HG03095 (cell line): Measurements from ENCODE around the gene PPM1M.

Experiments
- ATAC-seq: cut with Tn5 transposase; IDR thresholded peaks from one replicate; pipeline ENCODE4 v1.9.1; 2021; ENCODE audit warnings: moderate library complexity; ENCODE audit not compliant: unreplicated experiment

Gene PPM1M

DNA sequence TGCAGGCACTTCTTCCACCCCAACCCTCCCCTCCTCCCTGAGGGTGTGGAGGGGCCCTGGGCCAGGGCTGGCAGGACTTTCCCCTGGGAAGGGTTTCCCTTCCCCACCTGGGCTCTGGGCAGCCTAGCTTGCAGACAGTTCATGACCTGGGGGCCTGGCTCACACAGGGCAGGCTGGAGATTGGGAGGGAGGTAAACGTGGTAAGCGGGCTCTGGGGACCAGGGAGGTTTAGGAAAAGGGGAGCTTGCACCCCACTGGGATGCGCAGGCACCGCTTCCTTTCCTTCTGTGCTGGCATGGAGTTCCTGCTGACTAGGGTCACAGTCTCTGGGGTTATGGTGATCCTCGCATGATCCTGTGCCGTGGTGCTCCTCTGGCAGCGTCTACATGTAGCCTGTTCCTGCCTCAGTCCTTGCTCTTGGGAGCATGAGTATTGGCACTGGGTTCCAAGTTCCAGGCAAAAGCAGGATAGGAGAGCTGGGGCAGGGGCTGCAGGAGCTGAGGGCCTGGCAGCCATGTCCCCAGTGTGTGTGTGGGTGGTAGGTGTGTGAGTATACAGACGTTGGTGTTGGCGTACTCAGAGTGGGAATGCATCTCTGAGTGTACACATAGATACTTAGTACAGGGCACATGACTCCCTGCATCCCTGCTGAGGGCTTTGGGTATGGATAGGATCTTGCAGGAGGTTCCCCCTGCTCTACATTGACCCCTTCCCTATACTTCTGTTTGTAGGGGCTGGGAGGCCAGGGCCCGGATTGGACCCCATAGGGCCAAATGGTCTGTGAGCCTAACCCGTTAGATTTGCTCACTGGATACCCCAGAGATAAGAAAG lies 49.0 kb downstream of the PPM1M start:
- ATAC-seq: no peak

DNA sequence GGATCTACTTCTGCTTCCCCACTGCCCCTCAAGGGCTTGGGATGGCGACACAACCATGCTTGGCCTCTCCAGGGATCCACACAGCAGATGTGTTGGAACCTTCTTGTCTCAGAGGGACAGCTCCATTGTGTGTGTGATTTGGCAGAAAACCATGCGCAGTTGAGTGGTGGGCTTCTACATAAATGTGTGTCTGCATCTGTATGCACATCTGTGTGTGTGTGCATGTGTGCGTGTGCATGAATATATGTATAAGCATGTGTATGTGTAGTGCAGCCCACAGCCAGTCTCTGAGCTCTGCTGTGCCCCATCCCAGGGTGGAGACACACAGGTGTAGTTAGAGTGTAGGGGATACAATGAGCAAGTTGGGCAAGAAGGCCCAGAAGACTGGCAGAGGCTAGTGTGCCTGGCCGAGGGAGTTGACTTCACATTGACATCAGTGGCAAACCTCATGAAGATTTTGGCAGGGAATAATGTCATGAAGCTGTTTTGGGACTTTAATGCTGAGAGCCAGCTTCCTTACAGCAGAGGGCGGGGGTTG lies 50.2 kb downstream of the PPM1M start:
- ATAC-seq: no peak

DNA sequence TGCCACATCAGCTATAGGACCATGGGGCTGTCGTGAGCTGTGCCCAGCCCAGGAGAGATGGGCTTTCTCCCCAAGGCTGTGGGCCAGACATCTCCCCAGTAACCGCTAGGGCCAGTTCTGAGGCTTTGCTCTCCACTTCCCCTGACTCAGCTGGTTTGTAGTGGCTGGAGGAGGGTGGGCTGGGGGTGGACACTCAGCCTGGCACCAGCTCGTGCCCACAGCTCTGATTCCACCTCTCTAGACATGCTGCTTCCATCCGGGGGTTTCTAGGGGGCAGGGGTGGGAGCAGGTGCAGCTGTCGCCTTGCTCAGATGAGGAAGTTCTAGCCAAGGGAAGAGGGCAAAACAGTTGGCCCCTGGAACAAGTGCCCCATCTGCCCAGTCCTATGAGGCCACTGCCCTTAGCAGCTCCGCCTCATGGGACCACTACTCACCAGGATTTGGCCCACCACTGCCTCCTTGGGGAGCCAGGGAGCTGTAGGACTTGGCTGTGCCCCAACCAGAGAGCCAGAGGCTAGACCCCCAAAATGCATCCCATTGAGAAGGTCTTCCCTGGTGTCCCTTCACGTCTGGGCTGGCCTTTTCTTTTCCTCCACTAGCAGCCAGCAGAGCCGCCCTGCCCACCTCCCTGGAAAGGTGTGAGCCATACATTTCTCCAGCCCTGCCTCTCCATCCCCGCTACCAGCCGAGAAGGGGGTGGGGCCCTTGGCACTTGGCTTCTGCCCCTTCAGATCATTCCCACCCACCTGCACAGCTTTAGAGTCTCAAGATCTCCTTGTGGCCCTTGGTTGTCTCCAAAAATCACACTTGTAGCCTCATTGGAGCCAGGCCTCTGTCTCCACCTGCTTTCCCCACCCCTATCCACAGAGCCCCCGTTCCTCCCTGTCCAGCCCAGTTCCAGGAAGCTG lies 51.9 kb downstream of the PPM1M start:
- no peak for ATAC-seq

DNA sequence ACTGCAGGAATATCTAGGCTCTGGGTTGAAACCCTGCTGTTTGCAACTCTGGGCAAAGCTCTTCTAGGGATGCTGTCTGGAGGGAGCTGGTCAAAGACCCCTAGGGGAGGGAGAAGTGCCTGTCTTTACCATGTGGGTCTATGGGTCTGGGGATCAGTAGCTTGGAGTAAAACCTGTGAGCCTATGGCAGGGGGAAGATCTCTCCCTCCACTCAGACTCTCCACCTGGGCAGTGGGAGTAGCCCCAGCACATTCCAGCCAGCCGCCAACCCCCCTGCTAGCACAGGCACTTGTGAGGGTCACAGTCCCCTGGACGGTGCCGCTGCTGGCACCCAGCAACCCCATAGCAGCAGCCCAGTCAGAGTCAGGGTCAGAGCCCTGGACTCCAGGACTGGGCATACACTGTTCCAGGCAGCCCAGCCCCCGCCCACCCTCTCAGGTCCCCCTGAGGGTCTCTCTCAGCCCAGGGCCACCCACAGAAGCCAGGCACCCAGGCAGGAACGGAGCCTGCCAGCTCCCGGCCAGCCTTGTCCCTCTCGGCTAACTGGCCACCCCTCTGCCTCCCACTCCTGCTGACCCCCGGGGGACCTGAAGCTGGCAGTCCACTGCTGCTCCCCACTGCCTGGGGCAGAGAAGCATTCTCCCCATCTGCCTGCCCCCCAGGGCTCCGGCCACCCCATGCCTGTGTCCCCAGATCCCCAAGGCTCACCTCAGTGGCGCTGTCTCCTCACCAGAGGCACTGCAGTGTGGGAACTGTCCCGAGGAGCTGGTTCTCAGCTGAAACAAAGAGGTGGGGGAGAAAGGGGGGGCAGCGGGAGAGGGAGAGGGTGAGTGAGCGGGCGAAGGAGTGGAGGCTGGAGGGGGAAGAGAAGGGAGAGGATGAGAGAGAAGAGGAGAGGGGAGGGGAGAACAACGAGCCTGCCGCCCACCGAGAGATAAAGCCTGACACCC lies 52.9 kb downstream of the PPM1M start:
- no peak for ATAC-seq

DNA sequence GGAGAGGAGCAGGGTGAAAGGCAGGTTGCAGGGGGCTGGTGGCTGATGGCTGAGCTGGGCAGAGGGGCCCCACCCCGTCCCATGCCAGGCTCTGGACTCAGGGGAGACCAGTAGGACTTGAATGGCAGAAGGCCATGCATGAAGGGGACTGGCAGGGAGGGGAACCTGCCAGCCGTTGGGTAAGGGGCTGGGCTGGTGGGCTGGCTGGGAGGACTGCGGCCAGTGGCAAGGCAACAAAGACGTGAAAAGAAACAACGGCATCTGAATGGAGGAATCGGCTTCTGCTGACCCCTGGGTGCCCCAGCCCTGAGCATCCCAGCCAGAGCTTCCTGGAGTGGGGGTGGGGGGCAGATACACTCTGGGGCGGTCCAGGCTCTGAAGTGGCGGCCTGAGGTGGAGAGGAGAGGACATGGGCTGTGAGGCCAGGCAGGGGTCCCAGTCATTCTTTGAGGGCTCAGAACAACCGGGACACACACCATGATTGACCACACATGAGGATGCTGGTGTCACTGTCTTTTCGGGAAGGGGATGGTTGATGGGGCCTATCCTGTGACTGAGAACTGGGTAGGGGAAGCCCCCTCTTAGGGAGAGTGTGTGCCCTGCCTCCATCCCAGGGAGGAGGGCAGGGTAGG lies 53.8 kb downstream of the PPM1M start:
- ATAC-seq: no peak
